Osteoblast (primary cell): Measurements from ENCODE around the gene PIBF1. TPM values are rescaled to one million over a fixed set of nuclear protein-coding genes. Genes with fewer than 3 reads are reported as not detected.

Source experiments
- DNase-seq: peaks from one replicate; pipeline ENCODE4 v3.0.0; 2011; ENCODE audit warnings: low spot score, mixed read lengths; ENCODE audit not compliant: insufficient read length; ENCODE audit errors: missing footprints
- H2AFZ ChIP-seq: 2 replicates; pipeline ENCODE4 v1.6.0; 2011; ENCODE audit warnings: mild to moderate bottlenecking, low read length
- H3K27ac ChIP-seq: 2 replicates; pipeline ENCODE4 v1.5.1; 2011; ENCODE audit warnings: mild to moderate bottlenecking, low read depth, low read length, moderate library complexity
- H3K27me3 ChIP-seq: 2 replicates; pipeline ENCODE4 v1.6.0; 2012; ENCODE audit warnings: mild to moderate bottlenecking, control low read depth, inconsistent platforms, low read length, moderate library complexity; ENCODE audit not compliant: insufficient read depth
- H3K36me3 ChIP-seq: 2 replicates; pipeline ENCODE4 v1.5.1; 2011; ENCODE audit warnings: mild to moderate bottlenecking, low read length, control low read depth, moderate library complexity; ENCODE audit not compliant: insufficient read depth
- H3K4me1 ChIP-seq: 2 replicates; pipeline ENCODE4 v1.5.1; 2011; ENCODE audit warnings: mild to moderate bottlenecking, low read length, control low read depth, moderate library complexity; ENCODE audit not compliant: insufficient read depth
- H3K4me2 ChIP-seq: 2 replicates; pipeline ENCODE4 v1.6.0; 2011; ENCODE audit warnings: mild to moderate bottlenecking, low read length; ENCODE audit not compliant: insufficient read depth
- H3K4me3 ChIP-seq: fragments of 200-600 bp; sonication (generic); 3 replicates; pipeline ENCODE4 v1.5.1; 2012; ENCODE audit warnings: mild to moderate bottlenecking, low read length, inconsistent platforms; ENCODE audit not compliant: insufficient read depth
- H3K79me2 ChIP-seq: 2 replicates; pipeline ENCODE4 v1.6.0; 2012; ENCODE audit warnings: mild to moderate bottlenecking, low read length, control low read depth, inconsistent platforms; ENCODE audit not compliant: insufficient read depth
- H3K9me3 ChIP-seq: 2 replicates; pipeline ENCODE4 v1.5.1; 2011; ENCODE audit warnings: low read depth, low read length, control low read depth
- H4K20me1 ChIP-seq: 2 replicates; pipeline ENCODE4 v1.6.0; 2012; ENCODE audit warnings: mild to moderate bottlenecking, low read length, control low read depth; ENCODE audit not compliant: insufficient read depth
- CTCF ChIP-seq: IDR thresholded peaks from 2 replicates; pipeline ENCODE4 v1.5.1; 2011; ENCODE audit warnings: mild to moderate bottlenecking, low read depth, low read length, moderate library complexity; ENCODE audit errors: extremely low read depth
- total RNA-seq: library from RNA; depleted of rRNA; stranded (reverse); fragments of >200 nt; gene quantifications from 2 replicates; pipeline ENCODE4 v1.2.3, GENCODE V29; 2012

The PIBF1 gene
- total RNA-seq, 1 donor = 19.9 TPM

GRCh38 chr13:73011751-73012150 lies 229.8 kb downstream of the PIBF1 start:
- H3K27ac ChIP-seq = no peak overlapping the region
- H3K4me2 ChIP-seq = no peak overlapping the region
- no peaks in the 10 kb centered on the region for H3K79me2 ChIP-seq
- no peak overlapping the region for H2AFZ ChIP-seq
- H3K27me3 ChIP-seq = no peaks in the 10 kb centered on the region
- H3K4me1 ChIP-seq = no peaks in the 10 kb centered on the region
- no peaks in the 10 kb centered on the region for H3K36me3 ChIP-seq
- H3K4me3 ChIP-seq = no peak overlapping the region
- no peaks in the 10 kb centered on the region for H3K9me3 ChIP-seq
- no peak for DNase-seq
- no peaks in the 10 kb centered on the region for H4K20me1 ChIP-seq
- TF ChIP-seq CTCF = no peak

- peaks cover 7% of the 10 kb centered on the region for H3K4me1 ChIP-seq
- no peaks in the 10 kb centered on the region for H4K20me1 ChIP-seq
- TF ChIP-seq CTCF = no peak
Observed at GRCh38 chr13:73015805-73016204, 233.9 kb downstream of the PIBF1 start.

GRCh38 chr13:73018336-73018735 lies 236.4 kb downstream of the PIBF1 start:
- Histone ChIP-seq H3K27ac (no peak overlapping the region), H3K4me1 (peaks cover 7% of the 10 kb centered on the region), H3K79me2 (no peaks in the 10 kb centered on the region), H2AFZ (no peak overlapping the region), H3K27me3 (no peaks in the 10 kb centered on the region), H4K20me1 (no peaks in the 10 kb centered on the region), H3K4me3 (no peak overlapping the region), H3K9me3 (no peaks in the 10 kb centered on the region), H3K4me2 (no peak overlapping the region), H3K36me3 (no peaks in the 10 kb centered on the region)
- no peak for TF ChIP-seq CTCF
- peak; percentile 73 for DNase-seq

More at GRCh38 chr13:73015805-73016204, 233.9 kb downstream of the PIBF1 start:
- no peaks in the 10 kb centered on the region for H3K36me3 ChIP-seq
- no peaks in the 10 kb centered on the region for H3K79me2 ChIP-seq
- no peak overlapping the region for H3K27ac ChIP-seq
- no peak overlapping the region for H3K4me2 ChIP-seq
- no peaks in the 10 kb centered on the region for H3K27me3 ChIP-seq
- no peak for DNase-seq
- no peak overlapping the region for H3K4me3 ChIP-seq
- H3K9me3 ChIP-seq = no peaks in the 10 kb centered on the region
- no peak overlapping the region for H2AFZ ChIP-seq

GRCh38 chr13:73025217-73026012 lies 243.5 kb downstream of the PIBF1 start:
- DNase-seq = no peak
- Histone ChIP-seq H3K4me1 (no peaks in the 10 kb centered on the region), H4K20me1 (no peaks in the 10 kb centered on the region), H3K9me3 (no peaks in the 10 kb centered on the region), H3K4me3 (no peak overlapping the region), H3K27ac (no peak overlapping the region), H2AFZ (no peak overlapping the region), H3K36me3 (no peaks in the 10 kb centered on the region), H3K79me2 (no peaks in the 10 kb centered on the region), H3K27me3 (no peaks in the 10 kb centered on the region), H3K4me2 (no peak overlapping the region)
- TF ChIP-seq CTCF = no peak
